GM12878 (cell line): ENCODE data around the gene LYZ. TPM values are rescaled to one million over a fixed set of nuclear protein-coding genes. Genes with fewer than 3 reads are reported as not detected.

ENCODE experiments used
- ATAC-seq: fragments of 200-7000 bp; cut with Tn5 transposase; 3 replicates; pipeline ENCODE4 v1.9.1; 2020; ENCODE audit warnings: mild to moderate bottlenecking, moderate library complexity
- BruUV-seq: library from RNA; stranded (reverse); fragments of 400-500 nt; replicated peaks from 2 replicates; lab custom pipeline; 2021; lab: Mats Ljungman, UMichigan
- CTCF ChIA-PET: fragments of 300-600 bp; sonication (Branson Sonifier 250); formaldehyde crosslinking; extraction: SDS; loops from one replicate; lab custom pipeline; 2021; ENCODE audit warnings: inconsistent platforms; lab: Yijun Ruan, JAX
- POLR2A ChIA-PET: fragments of 350-600 bp; formaldehyde crosslinking; extraction: SDS; loops from one replicate; lab custom pipeline; 2021; ENCODE audit warnings: inconsistent platforms; lab: Charles Lee
- RAD21 ChIA-PET: fragments of 300-600 bp; sonication (Branson Sonifier 250); formaldehyde crosslinking; loops from one replicate; lab custom pipeline; 2023; ENCODE audit warnings: antibody characterized with exemption; ENCODE audit not compliant: unreplicated experiment; lab: Charles Lee
- SMC1A ChIA-PET: fragments of 300-600 bp; sonication (Branson Sonifier 250); formaldehyde crosslinking; loops from one replicate; lab custom pipeline; 2023; ENCODE audit not compliant: unreplicated experiment, uncharacterized antibody; lab: Charles Lee
- DNase-seq: peaks from one replicate; pipeline ENCODE4 v3.0.0-alpha.2; 2011; ENCODE audit warnings: low read depth, low spot score
- FAIRE-seq: peaks from 3 replicates; lab custom pipeline; 2011; peaks lifted over from hg19 to GRCh38; lab: Jason Lieb, UNC
- H2AFZ ChIP-seq: 2 replicates; pipeline ENCODE4 v1.6.0; 2011; ENCODE audit warnings: low read depth, low read length, control low read depth; ENCODE audit not compliant: control insufficient read depth
- H3K27ac ChIP-seq: 2 replicates; pipeline ENCODE4 v1.5.1; 2011; ENCODE audit warnings: control low read depth; ENCODE audit not compliant: control insufficient read depth, insufficient read depth
- H3K27me3 ChIP-seq, 2 experiments: replicated peaks in 1 of 2; 2 replicates each; pipeline versions ENCODE4 v1.6.0 to v1.6.1; 2011; ENCODE audit warnings: low read length in 1 of 2; ENCODE audit not compliant: control insufficient read depth in 2 of 2, insufficient read depth in 2 of 2
- H3K36me3 ChIP-seq, 2 experiments: 2 replicates each; pipeline ENCODE4 v1.5.1; 2011; ENCODE audit warnings: low read length in 1 of 2; ENCODE audit not compliant: control insufficient read depth in 2 of 2, insufficient read depth in 2 of 2
- H3K4me1 ChIP-seq: 2 replicates; pipeline ENCODE4 v1.6.1; 2011; ENCODE audit warnings: mild to moderate bottlenecking, low read length, moderate library complexity, mixed read lengths; ENCODE audit not compliant: control insufficient read depth, insufficient read depth
- H3K4me2 ChIP-seq: 2 replicates; pipeline ENCODE4 v1.6.0; 2011; ENCODE audit warnings: control low read depth; ENCODE audit not compliant: control insufficient read depth, insufficient read depth
- H3K4me3 ChIP-seq: fragments of 200-600 bp; sonication (generic); 2 replicates; pipeline ENCODE4 v1.5.1; 2016
- H3K79me2 ChIP-seq: 2 replicates; pipeline ENCODE4 v1.6.0; 2011; ENCODE audit warnings: low read length; ENCODE audit not compliant: control insufficient read depth, insufficient read depth
- H3K9ac ChIP-seq: 2 replicates; pipeline ENCODE4 v1.8.0; 2011; ENCODE audit warnings: low read length, control low read depth, mixed read lengths; ENCODE audit not compliant: control insufficient read depth, insufficient read depth
- H3K9me3 ChIP-seq: replicated peaks from 3 replicates; pipeline ENCODE4 v1.5.1; 2011; ENCODE audit warnings: mild to moderate bottlenecking, low read length; ENCODE audit not compliant: control insufficient read depth, insufficient read depth
- H4K20me1 ChIP-seq: 2 replicates; pipeline ENCODE4 v1.6.0; 2011; ENCODE audit not compliant: control insufficient read depth, insufficient read depth
- CHD2 ChIP-seq: IDR thresholded peaks from 2 replicates; pipeline ENCODE4 v1.6.1; 2011; ENCODE audit warnings: low read depth, low read length, improper control_type of control experiment, borderline replicate concordance
- DPF2 ChIP-seq: fragments of 450-650 bp; IDR thresholded peaks from 2 replicates; pipeline ENCODE4 v1.6.1; 2017; ENCODE audit warnings: mild to moderate bottlenecking
- LARP7 ChIP-seq: fragments of 450-650 bp; IDR thresholded peaks from 2 replicates; pipeline ENCODE4 v1.6.1; 2017; ENCODE audit warnings: mild to moderate bottlenecking
- MEF2B ChIP-seq: fragments of 450-650 bp; IDR thresholded peaks from 2 replicates; pipeline ENCODE4 v1.6.1; 2018; ENCODE audit warnings: mild to moderate bottlenecking, moderate library complexity; ENCODE audit not compliant: partially characterized antibody, poor library complexity, severe bottlenecking
- POLR2A ChIP-seq: IDR thresholded peaks from 2 replicates; pipeline ENCODE4 v1.6.1; 2011; ENCODE audit warnings: low read depth, mild to moderate bottlenecking, low read length
- POLR2AphosphoS5 ChIP-seq: IDR thresholded peaks from 2 replicates; pipeline ENCODE4 v1.6.1; 2011; ENCODE audit warnings: mild to moderate bottlenecking, low read length, inconsistent platforms
- YY1 ChIP-seq: IDR thresholded peaks from 2 replicates; pipeline ENCODE4 v1.6.1; 2011; ENCODE audit warnings: low read depth, mild to moderate bottlenecking, low read length
- WGBS: methylation state at CpG from one replicate; pipeline ENCODE4 v1.1.6; 2016; ENCODE audit warnings: low lambda C conversion rate; ENCODE audit not compliant: insufficient replicate concordance, insufficient coverage; ENCODE audit errors: missing lambda C conversion rate; 5-methylcytosine and 5-hydroxymethylcytosine counted together
- in situ Hi-C: fragments of 300-500 bp; cut with MboI; formaldehyde crosslinking; loops from 9 replicates; pipeline ENCODE4 v1.14.3; 2018; ENCODE audit warnings: mixed read lengths
- intact Hi-C: fragments of 100-400 bp; cut with micrococcal nuclease; formaldehyde crosslinking; loops from one replicate; pipeline ENCODE4 v1.14.2; 2022; ENCODE audit not compliant: unreplicated experiment
- polyA plus RNA-seq, 11 experiments: library from polyadenylated mRNA; depleted of rRNA in 4 of 11; unstranded in 6 of 11; stranded (reverse) in 5 of 11; fragments of >200 nt; fragmentation: Nextera tagmentation in 4 of 11; fragmentation: Illumina TruSeq in 1 of 11; extraction: Ambion mirVana in 4 of 11; extraction: Trizol in 1 of 11; gene quantifications; 1 replicate in 1 of 11; 2 replicates in 10 of 11; pipeline versions ENCODE4 v1.2.1 to v1.2.3, GENCODE V29; 2011 to 2016; ENCODE audit warnings: inconsistent platforms in 2 of 11, missing spikeins in 2 of 11, low read depth in 1 of 11
- total RNA-seq, 4 experiments: library from RNA; depleted of rRNA in 3 of 4; stranded (reverse); fragments of >200 nt in 3 of 4; fragmentation: Illumina TruSeq in 1 of 4; extraction: Trizol in 1 of 4; gene quantifications; 2 replicates each; pipeline versions ENCODE4 v1.2.1 to v1.2.3, GENCODE V29; 2013 to 2021
- TF ChIP-seq, protein P1 (sequence below): fragments of 450-650 bp; IDR thresholded peaks from 2 replicates; pipeline ENCODE4 v1.6.1; 2017; ENCODE audit warnings: antibody characterized with exemption, mild to moderate bottlenecking, moderate library complexity

LYZ gene
- total and polyA plus RNA-seq, 10 of the 15 experiments (the other 5 are each of a cell fraction or from before 2014, with no cell fraction given), result 1.9 TPM; not detected in 9

GRCh38 chr12:69338120-69338859 is 9.9 kb upstream of the LYZ start:
- H3K9ac ChIP-seq, result no peak overlapping the region
- H3K4me3 ChIP-seq, result no peak overlapping the region
- no peaks in the 10 kb centered on the region for H4K20me1 ChIP-seq
- POLR2A ChIA-PET, result no interaction called here
- RAD21 ChIA-PET, result no interaction called here
- H3K4me2 ChIP-seq, result no peak overlapping the region
- no peaks in the 10 kb centered on the region for H3K27me3 ChIP-seq
- no peaks in the 10 kb centered on the region for H3K79me2 ChIP-seq
- FAIRE-seq (no peak), DNase-seq (no peak), ATAC-seq (no peak)
- SMC1A ChIA-PET, result interaction anchor here (0.9 to 1.9 kb wide), 3 partner anchors 20 to 287 kb away, joined by 3 to 5 read pairs (median 4); no protein-coding TSS in a partner anchor
- 60% methylated on average over 3 of the region's 3 CpGs for WGBS
- H3K27ac ChIP-seq, result no peak overlapping the region
- H3K36me3 ChIP-seq, result no peaks in the 10 kb centered on the region
- intact Hi-C loops (loop anchor here (10.0 kb wide), 1 partner anchor 183 kb away; no protein-coding TSS in a partner anchor), in situ Hi-C loops (no loop called here)
- H3K9me3 ChIP-seq, result no peaks in the 10 kb centered on the region
- H2AFZ ChIP-seq, result no peak overlapping the region
- BruUV-seq, result no TSS peak
- CTCF ChIA-PET, result interaction anchor here (0.9 to 1.8 kb wide), 4 partner anchors 10 to 47 kb away, joined by 3 to 9 read pairs (median 4); partner anchors contain the start of gene LYZ
- H3K4me1 ChIP-seq, result no peaks in the 10 kb centered on the region
- no peak for TF ChIP-seq POLR2AphosphoS5
- no peak for TF ChIP-seq POLR2A
- no peak for TF ChIP-seq LARP7
- TF ChIP-seq YY1, result no peak
- no peak for TF ChIP-seq DPF2
- TF ChIP-seq CHD2, result no peak
- no peak for TF ChIP-seq MEF2B
- TF ChIP-seq, protein P1, sequence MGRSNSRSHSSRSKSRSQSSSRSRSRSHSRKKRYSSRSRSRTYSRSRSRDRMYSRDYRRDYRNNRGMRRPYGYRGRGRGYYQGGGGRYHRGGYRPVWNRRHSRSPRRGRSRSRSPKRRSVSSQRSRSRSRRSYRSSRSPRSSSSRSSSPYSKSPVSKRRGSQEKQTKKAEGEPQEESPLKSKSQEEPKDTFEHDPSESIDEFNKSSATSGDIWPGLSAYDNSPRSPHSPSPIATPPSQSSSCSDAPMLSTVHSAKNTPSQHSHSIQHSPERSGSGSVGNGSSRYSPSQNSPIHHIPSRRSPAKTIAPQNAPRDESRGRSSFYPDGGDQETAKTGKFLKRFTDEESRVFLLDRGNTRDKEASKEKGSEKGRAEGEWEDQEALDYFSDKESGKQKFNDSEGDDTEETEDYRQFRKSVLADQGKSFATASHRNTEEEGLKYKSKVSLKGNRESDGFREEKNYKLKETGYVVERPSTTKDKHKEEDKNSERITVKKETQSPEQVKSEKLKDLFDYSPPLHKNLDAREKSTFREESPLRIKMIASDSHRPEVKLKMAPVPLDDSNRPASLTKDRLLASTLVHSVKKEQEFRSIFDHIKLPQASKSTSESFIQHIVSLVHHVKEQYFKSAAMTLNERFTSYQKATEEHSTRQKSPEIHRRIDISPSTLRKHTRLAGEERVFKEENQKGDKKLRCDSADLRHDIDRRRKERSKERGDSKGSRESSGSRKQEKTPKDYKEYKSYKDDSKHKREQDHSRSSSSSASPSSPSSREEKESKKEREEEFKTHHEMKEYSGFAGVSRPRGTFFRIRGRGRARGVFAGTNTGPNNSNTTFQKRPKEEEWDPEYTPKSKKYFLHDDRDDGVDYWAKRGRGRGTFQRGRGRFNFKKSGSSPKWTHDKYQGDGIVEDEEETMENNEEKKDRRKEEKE, result no peak
